Nephron (organoid): ENCODE data around the gene FLVCR1.
A peak's percentile ranks its signal among the peaks of the same experiment; 100 is the strongest.

Source experiments
- H3K27ac Mint-ChIP-seq, 3 experiments: 2 replicates each; pipeline ENCODE4 v1.8.0; 2020; ENCODE audit warnings: mixed read lengths in 3 of 3, mild to moderate bottlenecking in 2 of 3, moderate library complexity in 1 of 3
- H3K27me3 Mint-ChIP-seq: 2 replicates; pipeline ENCODE4 v1.8.0; 2021; ENCODE audit warnings: low read depth, mild to moderate bottlenecking, moderate library complexity, mixed read lengths
- H3K36me3 Mint-ChIP-seq: 2 replicates; pipeline ENCODE4 v1.8.0; 2020; ENCODE audit warnings: low read depth, mixed read lengths
- H3K4me1 Mint-ChIP-seq: 2 replicates; pipeline ENCODE4 v1.8.0; 2020; ENCODE audit warnings: mixed read lengths
- H3K4me3 Mint-ChIP-seq, 3 experiments: 2 replicates each; pipeline ENCODE4 v1.8.0; 2020; ENCODE audit warnings: mild to moderate bottlenecking in 3 of 3, mixed read lengths in 3 of 3, moderate library complexity in 2 of 3
- H3K9me3 Mint-ChIP-seq: 2 replicates; pipeline ENCODE4 v1.8.0; 2020; ENCODE audit warnings: mixed read lengths
- CTCF ChIP-seq, 3 experiments: fragments of 200-600 bp; sonication (generic); IDR thresholded peaks; one replicate each; pipeline ENCODE4 v1.5.0; 2021; ENCODE audit warnings: antibody characterized with exemption in 3 of 3; ENCODE audit not compliant: unreplicated experiment in 3 of 3

Gene FLVCR1

GRCh38 chr1:212917134-212917485, 59.0 kb downstream of the FLVCR1 start:
- Mint-ChIP-seq H3K9me3 (no peaks in the 10 kb centered on the region), H3K4me1 (peaks cover 34% of the 10 kb centered on the region), H3K27ac (peak overlapping the region; percentile 62 to 78 (median 75))

GRCh38 chr1:212917858-212918257, 59.8 kb downstream of the FLVCR1 start:
- Mint-ChIP-seq H3K36me3 (no peaks in the 10 kb centered on the region), H3K4me1 (peaks cover 42% of the 10 kb centered on the region), H3K9me3 (no peaks in the 10 kb centered on the region), H3K27me3 (peaks cover 25% of the 10 kb centered on the region), H3K27ac (peak overlapping the region in 1 of 3 experiments; percentile 63), H3K4me3 (no peak overlapping the region)
- TF ChIP-seq CTCF (IDR thresholded peaks at IDR 0.05; ENCODE audit: unreplicated experiment in 3 of 3) = no peak

More at GRCh38 chr1:212917134-212917485, 59.0 kb downstream of the FLVCR1 start:
- no peaks in the 10 kb centered on the region for H3K36me3 Mint-ChIP-seq
- H3K27me3 Mint-ChIP-seq = peaks cover 24% of the 10 kb centered on the region
- H3K4me3 Mint-ChIP-seq = peak overlapping the region; percentile 14 to 66 (median 43)
- TF ChIP-seq CTCF (IDR thresholded peaks at IDR 0.05; ENCODE audit: unreplicated experiment in 3 of 3) = no peak

- H3K4me1 Mint-ChIP-seq = peaks cover 43% of the 10 kb centered on the region
- H3K27ac Mint-ChIP-seq = no peak overlapping the region
- no peak for TF ChIP-seq CTCF (IDR thresholded peaks at IDR 0.05; ENCODE audit: unreplicated experiment in 3 of 3)
- H3K4me3 Mint-ChIP-seq = no peak overlapping the region
- H3K9me3 Mint-ChIP-seq = no peaks in the 10 kb centered on the region
- H3K36me3 Mint-ChIP-seq = no peaks in the 10 kb centered on the region
- H3K27me3 Mint-ChIP-seq = peaks cover 18% of the 10 kb centered on the region
These were observed 60.7 kb downstream of the FLVCR1 start for GRCh38 chr1:212918824-212919223.

GRCh38 chr1:212920246-212920645, 62.2 kb downstream of the FLVCR1 start:
- no peaks in the 10 kb centered on the region for H3K36me3 Mint-ChIP-seq
- peaks cover 47% of the 10 kb centered on the region for H3K4me1 Mint-ChIP-seq
- H3K9me3 Mint-ChIP-seq = peaks cover 2% of the 10 kb centered on the region
- no peak overlapping the region for H3K27ac Mint-ChIP-seq
- H3K4me3 Mint-ChIP-seq = no peak overlapping the region
- H3K27me3 Mint-ChIP-seq = peaks cover 18% of the 10 kb centered on the region
- TF ChIP-seq CTCF (IDR thresholded peaks at IDR 0.05; ENCODE audit: unreplicated experiment in 3 of 3) = no peak

- no peak overlapping the region for H3K27ac Mint-ChIP-seq
- H3K4me1 Mint-ChIP-seq = peaks cover 49% of the 10 kb centered on the region
- peaks cover 2% of the 10 kb centered on the region for H3K9me3 Mint-ChIP-seq
- H3K4me3 Mint-ChIP-seq = no peak overlapping the region
- TF ChIP-seq CTCF (IDR thresholded peaks at IDR 0.05; ENCODE audit: unreplicated experiment in 3 of 3) = no peak
- peaks cover 16% of the 10 kb centered on the region for H3K27me3 Mint-ChIP-seq
- H3K36me3 Mint-ChIP-seq = no peaks in the 10 kb centered on the region
These were observed 62.8 kb downstream of the FLVCR1 start for GRCh38 chr1:212920896-212921295.

GRCh38 chr1:212922016-212922415, 63.9 kb downstream of the FLVCR1 start:
- Mint-ChIP-seq H3K27ac (no peak overlapping the region), H3K4me3 (no peak overlapping the region), H3K36me3 (no peaks in the 10 kb centered on the region), H3K9me3 (peaks cover 2% of the 10 kb centered on the region), H3K27me3 (peaks cover 8% of the 10 kb centered on the region), H3K4me1 (peaks cover 44% of the 10 kb centered on the region)
- no peak for TF ChIP-seq CTCF (IDR thresholded peaks at IDR 0.05; ENCODE audit: unreplicated experiment in 3 of 3)
